HCT116 (cell line): ENCODE measurements around the gene ASPG. TPM values are rescaled to one million over a fixed set of nuclear protein-coding genes. Genes with fewer than 3 reads are reported as not detected.

Experiments used
- ATAC-seq: fragments of 200-7000 bp; cut with Tn5 transposase; 2 replicates; pipeline ENCODE4 v1.9.1; 2020; ENCODE audit warnings: mild to moderate bottlenecking, moderate library complexity
- BruUV-seq: library from RNA; stranded (reverse); fragments of 400-500 nt; replicated peaks from 2 replicates; lab custom pipeline; 2021; lab: Mats Ljungman, UMichigan
- CTCF ChIA-PET: fragments of 300-600 bp; sonication (Branson Sonifier 250); formaldehyde crosslinking; loops from one replicate; lab custom pipeline; 2021; ENCODE audit warnings: antibody characterized with exemption; lab: Charles Lee
- POLR2A ChIA-PET: fragments of 300-600, 350-600 bp; sonication (Branson Sonifier 250); formaldehyde crosslinking; loops from one replicate; lab custom pipeline; 2021; ENCODE audit warnings: antibody characterized with exemption; lab: Charles Lee
- RAD21 ChIA-PET, 2 experiments: fragments of 300-600 bp; sonication (Branson Sonifier 250); formaldehyde crosslinking; loops; one replicate each; lab custom pipeline; 2023; ENCODE audit warnings: low total read pairs in 2 of 2; ENCODE audit not compliant: uncharacterized antibody in 2 of 2, unreplicated experiment in 2 of 2, low non-redundant PET in 1 of 2; lab: Charles Lee
- DNase-seq: peaks from one replicate; pipeline ENCODE4 v3.0.0-alpha.2; 2010; ENCODE audit warnings: low read depth, low spot score
- H2AFZ ChIP-seq: fragments of 200-600 bp; shearing (Covaris generic), sonication (generic); 2 replicates; pipeline ENCODE4 v1.6.1; 2017; ENCODE audit warnings: low read depth, mixed run types, mixed read lengths, antibody characterized with exemption, low read length; ENCODE audit not compliant: poor library complexity, severe bottlenecking
- H3K27ac ChIP-seq: 2 replicates; pipeline ENCODE4 v1.5.1; 2012; ENCODE audit warnings: low read depth, low read length
- H3K27me3 ChIP-seq: fragments of 200-600 bp; sonication (generic); 2 replicates; pipeline ENCODE4 v1.6.1; 2016; ENCODE audit warnings: mixed run types, low read length, mixed read lengths; ENCODE audit not compliant: insufficient read depth
- H3K36me3 ChIP-seq, 2 experiments: fragments of 200-500 bp in 1 of 2; fragments of 200-600 bp in 1 of 2; sonication (Bioruptor generic) in 1 of 2; sonication (generic) in 1 of 2; 2 replicates each; pipeline versions ENCODE4 v1.5.1 to v1.6.1; 2014 to 2016; ENCODE audit warnings: low read length in 2 of 2, inconsistent platforms in 1 of 2, mixed read lengths in 1 of 2, mixed run types in 1 of 2; ENCODE audit not compliant: insufficient read depth in 2 of 2, control insufficient read depth in 1 of 2
- H3K4me1 ChIP-seq, 2 experiments: fragments of 200-600 bp in 1 of 2; sonication (generic) in 1 of 2; 2 replicates each; pipeline versions ENCODE4 v1.5.1 to v1.6.1; 2012 to 2017; ENCODE audit warnings: low read length in 2 of 2, inconsistent platforms in 1 of 2, mild to moderate bottlenecking in 1 of 2, mixed read lengths in 1 of 2, mixed run types in 1 of 2, moderate library complexity in 1 of 2; ENCODE audit not compliant: insufficient read depth in 2 of 2, control insufficient read depth in 1 of 2
- H3K4me2 ChIP-seq: fragments of 200-600 bp; sonication (generic); 2 replicates; pipeline ENCODE4 v1.6.1; 2017; ENCODE audit warnings: mixed run types, low read length, mixed read lengths
- H3K4me3 ChIP-seq, 2 experiments: fragments of 200-600 bp in 1 of 2; sonication (generic) in 1 of 2; replicated peaks in 1 of 2; 2 replicates each; pipeline ENCODE4 v1.5.1; 2011 to 2016; ENCODE audit warnings: low read length in 2 of 2, control low read depth in 1 of 2, low read depth in 1 of 2, mild to moderate bottlenecking in 1 of 2, mixed read lengths in 1 of 2, mixed run types in 1 of 2
- H3K79me2 ChIP-seq: fragments of 200-600 bp; sonication (generic); 2 replicates; pipeline ENCODE4 v1.6.1; 2017; ENCODE audit warnings: mild to moderate bottlenecking, mixed run types, low read length, moderate library complexity, mixed read lengths; ENCODE audit not compliant: insufficient read depth
- H3K9ac ChIP-seq: fragments of 200-600 bp; sonication (generic); 2 replicates; pipeline ENCODE4 v1.6.1; 2016; ENCODE audit warnings: low read length, mixed read lengths
- H3K9me2 ChIP-seq: fragments of 200-600 bp; sonication (generic), shearing (Covaris generic); 2 replicates; pipeline ENCODE4 v1.6.1; 2017; ENCODE audit warnings: mixed run types, mild to moderate bottlenecking, moderate library complexity; ENCODE audit not compliant: insufficient read depth
- H3K9me3 ChIP-seq, 2 experiments: fragments of 200-500 bp in 1 of 2; fragments of 200-600 bp in 1 of 2; sonication (Bioruptor generic) in 1 of 2; sonication (generic) in 1 of 2; 2 replicates each; pipeline ENCODE4 v1.6.1; 2014 to 2017; ENCODE audit warnings: low read length in 2 of 2, mixed read lengths in 2 of 2, inconsistent platforms in 1 of 2, low read depth in 1 of 2, mild to moderate bottlenecking in 1 of 2, mixed run types in 1 of 2, moderate library complexity in 1 of 2; ENCODE audit not compliant: control insufficient read depth in 1 of 2, insufficient read depth in 1 of 2
- H4K20me1 ChIP-seq: fragments of 200-600 bp; sonication (generic), shearing (Covaris generic); 2 replicates; pipeline ENCODE4 v1.6.1; 2017; ENCODE audit warnings: mixed run types, mild to moderate bottlenecking, moderate library complexity; ENCODE audit not compliant: insufficient read depth
- ATF3 ChIP-seq: IDR thresholded peaks from 2 replicates; pipeline ENCODE4 v1.6.1; 2012
- ELF1 ChIP-seq: IDR thresholded peaks from 2 replicates; pipeline ENCODE4 v1.6.1; 2012; ENCODE audit warnings: low read depth, borderline replicate concordance
- EZH2 ChIP-seq: fragments of 200-600 bp; sonication (generic); IDR thresholded peaks from 2 replicates; pipeline ENCODE4 v1.6.1; 2017; ENCODE audit warnings: antibody characterized with exemption, mixed run types
- POLR2AphosphoS5 ChIP-seq: IDR thresholded peaks from 2 replicates; pipeline ENCODE4 v1.6.1; 2011; ENCODE audit warnings: mild to moderate bottlenecking, low read depth, low read length, moderate library complexity
- RAD21 ChIP-seq: IDR thresholded peaks from 2 replicates; pipeline ENCODE4 v1.6.1; 2012; ENCODE audit warnings: low read depth, mild to moderate bottlenecking
- SP1 ChIP-seq: IDR thresholded peaks from 2 replicates; pipeline ENCODE4 v1.6.1; 2012; ENCODE audit warnings: low read depth
- YY1 ChIP-seq: IDR thresholded peaks from 2 replicates; pipeline ENCODE4 v1.6.1; 2011; ENCODE audit warnings: low read length, low read depth, moderate library complexity, mild to moderate bottlenecking; ENCODE audit not compliant: insufficient replicate concordance; ENCODE audit errors: extremely low read depth
- ZFX ChIP-seq: fragments of 450-650 bp; IDR thresholded peaks from 2 replicates; pipeline ENCODE4 v1.6.1; 2017
- intact Hi-C: fragments of 100-400 bp; cut with micrococcal nuclease; formaldehyde crosslinking; loops from 2 replicates; pipeline ENCODE4 v1.10.0; 2022
- total RNA-seq: library from RNA; stranded (reverse); gene quantifications from one replicate; pipeline ENCODE4 v1.2.1, GENCODE V29; 2021; ENCODE audit not compliant: unreplicated experiment
- TF ChIP-seq, protein P1 (sequence below), 3 experiments: fragments of 200-600 bp in 1 of 3; sonication (generic) in 1 of 3; IDR thresholded peaks in 2 of 3; conservative IDR thresholded peaks in 1 of 3; 2 replicates each; pipeline ENCODE4 v1.5.1; 2012 to 2017; ENCODE audit warnings: low read depth in 2 of 3, low read length in 2 of 3, antibody characterized with exemption in 1 of 3, borderline replicate concordance in 1 of 3, control low read depth in 1 of 3, mild to moderate bottlenecking in 1 of 3, mixed read lengths in 1 of 3, mixed run types in 1 of 3, moderate library complexity in 1 of 3; ENCODE audit not compliant: insufficient read depth in 1 of 3

Gene ASPG
- total RNA-seq, 1 experiment from 2014 or later, result not detected

GRCh38 chr14:104114421-104115130 lies 29.1 kb downstream of the ASPG start:
- H3K4me3 ChIP-seq, result no peak overlapping the region
- no peaks in the 10 kb centered on the region for H3K27me3 ChIP-seq
- ChIA-PET POLR2A (no interaction called here), CTCF (interaction anchor here (2.2 kb wide), 1 partner anchor 20 kb away, joined by 8 read pairs; no protein-coding TSS in a partner anchor)
- BruUV-seq, result no TSS peak
- H3K36me3 ChIP-seq, result no peaks in the 10 kb centered on the region
- no peaks in the 10 kb centered on the region for H4K20me1 ChIP-seq
- intact Hi-C loops, result no loop called here
- DNase-seq, result no peak
- H3K27ac ChIP-seq, result no peak overlapping the region
- no peak for TF ChIP-seq ZFX
- TF ChIP-seq, protein P1, sequence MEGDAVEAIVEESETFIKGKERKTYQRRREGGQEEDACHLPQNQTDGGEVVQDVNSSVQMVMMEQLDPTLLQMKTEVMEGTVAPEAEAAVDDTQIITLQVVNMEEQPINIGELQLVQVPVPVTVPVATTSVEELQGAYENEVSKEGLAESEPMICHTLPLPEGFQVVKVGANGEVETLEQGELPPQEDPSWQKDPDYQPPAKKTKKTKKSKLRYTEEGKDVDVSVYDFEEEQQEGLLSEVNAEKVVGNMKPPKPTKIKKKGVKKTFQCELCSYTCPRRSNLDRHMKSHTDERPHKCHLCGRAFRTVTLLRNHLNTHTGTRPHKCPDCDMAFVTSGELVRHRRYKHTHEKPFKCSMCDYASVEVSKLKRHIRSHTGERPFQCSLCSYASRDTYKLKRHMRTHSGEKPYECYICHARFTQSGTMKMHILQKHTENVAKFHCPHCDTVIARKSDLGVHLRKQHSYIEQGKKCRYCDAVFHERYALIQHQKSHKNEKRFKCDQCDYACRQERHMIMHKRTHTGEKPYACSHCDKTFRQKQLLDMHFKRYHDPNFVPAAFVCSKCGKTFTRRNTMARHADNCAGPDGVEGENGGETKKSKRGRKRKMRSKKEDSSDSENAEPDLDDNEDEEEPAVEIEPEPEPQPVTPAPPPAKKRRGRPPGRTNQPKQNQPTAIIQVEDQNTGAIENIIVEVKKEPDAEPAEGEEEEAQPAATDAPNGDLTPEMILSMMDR (IDR thresholded peaks at IDR 0.05 in 2 of 3, conservative IDR thresholded peaks at IDR 0.05 in 1 of 3; ENCODE audit: borderline replicate concordance in 1 of 3, insufficient read depth in 1 of 3, low read depth in 2 of 3, low read length in 2 of 3), result no peak
- TF ChIP-seq EZH2, result no peak
- TF ChIP-seq SP1, result no peak
- TF ChIP-seq, all 23 proteins: peak for 0
- Histone ChIP-seq H3K4me2 (no peak overlapping the region), H2AFZ (no peak overlapping the region), H3K9ac (no peak overlapping the region), H3K4me1 (peaks cover 20 to 60% of the 10 kb centered on the region in 2 experiments; a peak in 3 of 4 replicates), H3K9me3 (no peaks in the 10 kb centered on the region), H3K9me2 (no peaks in the 10 kb centered on the region), H3K79me2 (no peaks in the 10 kb centered on the region)
- ATAC-seq, result no peak
- RAD21 ChIA-PET, result no interaction called here

- H3K79me2 ChIP-seq, result no peaks in the 10 kb centered on the region
- no peak overlapping the region for H3K4me2 ChIP-seq
- H3K36me3 ChIP-seq, result no peaks in the 10 kb centered on the region
- TF ChIP-seq RAD21 (no peak), ATF3 (no peak), ELF1 (no peak), ZFX (no peak), POLR2AphosphoS5 (no peak), YY1 (no peak), EZH2 (no peak)
- ChIA-PET CTCF (interaction anchor here (2.2 kb wide), 1 partner anchor 20 kb away, joined by 8 read pairs; no protein-coding TSS in a partner anchor), RAD21 (no interaction called here), POLR2A (no interaction called here)
- peaks cover 24 to 66% of the 10 kb centered on the region in 2 experiments; a peak in 3 of 4 replicates for H3K4me1 ChIP-seq
- intact Hi-C loops, result no loop called here
- no peak for DNase-seq
- H3K9me3 ChIP-seq, result no peaks in the 10 kb centered on the region
- TSS peak; percentile 65 for BruUV-seq
- no peak overlapping the region for H2AFZ ChIP-seq
- no peak overlapping the region for H3K4me3 ChIP-seq
- ATAC-seq, result no peak
- no peak overlapping the region for H3K27ac ChIP-seq
- no peak overlapping the region for H3K9ac ChIP-seq
- H3K9me2 ChIP-seq, result no peaks in the 10 kb centered on the region
- H4K20me1 ChIP-seq, result no peaks in the 10 kb centered on the region
- no peaks in the 10 kb centered on the region for H3K27me3 ChIP-seq
These were observed 29.7 kb downstream of the ASPG start for GRCh38 chr14:104115131-104115600.
